Peyer's patch (tissue), 4 donors: ENCODE measurements around the gene ITSN1.

ENCODE experiments used
- POLR2A ChIP-seq, 2 donors: fragments of 450-650 bp; IDR thresholded peaks; one replicate each; pipeline ENCODE4 v1.5.1; 2017; ENCODE audit warnings: antibody characterized with exemption in 2 of 2, mild to moderate bottlenecking in 2 of 2, moderate library complexity in 2 of 2
- TF ChIP-seq, protein P1 (sequence below), 6 experiments: fragments of 450-650 bp in 4 of 6; fragments of 200-600 bp in 2 of 6; sonication (generic) in 1 of 6; IDR thresholded peaks; one replicate each; pipeline ENCODE4 v1.5.1; 2017 to 2019; ENCODE audit warnings: antibody characterized with exemption in 6 of 6, mild to moderate bottlenecking in 3 of 6, moderate library complexity in 1 of 6

DNA sequence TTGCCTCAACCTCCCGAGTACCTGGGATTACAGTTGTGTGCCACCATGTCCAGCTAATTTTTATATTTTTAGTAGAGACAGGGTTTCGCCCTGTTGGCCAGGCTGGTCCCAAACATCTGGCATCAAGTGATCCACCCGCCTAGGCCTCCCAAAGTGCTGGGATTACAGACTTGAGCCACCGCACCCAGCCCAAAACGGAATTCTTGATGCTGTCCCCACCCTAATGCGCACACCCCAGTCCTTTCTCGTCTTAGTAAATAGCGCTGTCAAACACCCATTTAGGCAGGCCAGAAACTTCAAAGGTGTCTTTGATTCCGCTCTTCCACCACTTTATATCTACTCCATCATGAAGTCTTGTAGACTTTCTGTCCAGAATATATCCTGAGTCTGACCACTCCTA lies 35.1 kb downstream of the ITSN1 start:
- TF ChIP-seq, protein P1, sequence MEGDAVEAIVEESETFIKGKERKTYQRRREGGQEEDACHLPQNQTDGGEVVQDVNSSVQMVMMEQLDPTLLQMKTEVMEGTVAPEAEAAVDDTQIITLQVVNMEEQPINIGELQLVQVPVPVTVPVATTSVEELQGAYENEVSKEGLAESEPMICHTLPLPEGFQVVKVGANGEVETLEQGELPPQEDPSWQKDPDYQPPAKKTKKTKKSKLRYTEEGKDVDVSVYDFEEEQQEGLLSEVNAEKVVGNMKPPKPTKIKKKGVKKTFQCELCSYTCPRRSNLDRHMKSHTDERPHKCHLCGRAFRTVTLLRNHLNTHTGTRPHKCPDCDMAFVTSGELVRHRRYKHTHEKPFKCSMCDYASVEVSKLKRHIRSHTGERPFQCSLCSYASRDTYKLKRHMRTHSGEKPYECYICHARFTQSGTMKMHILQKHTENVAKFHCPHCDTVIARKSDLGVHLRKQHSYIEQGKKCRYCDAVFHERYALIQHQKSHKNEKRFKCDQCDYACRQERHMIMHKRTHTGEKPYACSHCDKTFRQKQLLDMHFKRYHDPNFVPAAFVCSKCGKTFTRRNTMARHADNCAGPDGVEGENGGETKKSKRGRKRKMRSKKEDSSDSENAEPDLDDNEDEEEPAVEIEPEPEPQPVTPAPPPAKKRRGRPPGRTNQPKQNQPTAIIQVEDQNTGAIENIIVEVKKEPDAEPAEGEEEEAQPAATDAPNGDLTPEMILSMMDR (IDR thresholded peaks at IDR 0.05), result no peak
- no peak for TF ChIP-seq POLR2A (IDR thresholded peaks at IDR 0.05)
